DMS79 treated with DMSO at 0.1 percent for 48 hours (cell line): Measurements from ENCODE around the gene POLR1D.
"Not testable (repeated sequence)": the region's sequence is repeated elsewhere in the genome, so short reads cannot be mapped to it uniquely, and the experiment has no call there.

Experiments used
- DNase-seq: peaks from one replicate; lab custom pipeline; 2025; lab: John Stamatoyannopoulos, UW

The POLR1D gene

DNA sequence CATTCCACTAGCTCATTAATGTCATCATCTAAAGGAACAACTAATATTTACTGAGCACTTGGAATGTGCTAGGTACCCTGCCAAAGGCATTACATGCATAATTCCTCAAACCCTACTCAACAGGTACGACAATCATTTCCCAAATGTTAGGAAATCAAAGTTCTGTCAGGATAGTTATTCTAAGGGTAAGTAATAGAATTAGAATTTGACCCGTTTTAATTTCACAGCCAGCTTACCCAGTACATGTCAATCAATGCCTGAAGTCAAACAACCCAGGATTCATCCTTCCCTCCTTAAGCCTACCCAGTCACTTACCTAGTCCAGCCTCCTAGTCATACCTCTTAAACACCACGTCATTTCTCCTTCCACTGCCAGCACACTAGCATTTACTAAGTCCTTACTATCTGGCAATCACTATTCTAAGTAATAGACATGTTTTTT, 3.8 kb upstream of the POLR1D start:
- DNase-seq: no peak

GRCh38 chr13:27619093-27619727, 2.5 kb upstream of the POLR1D start:
- DNase-seq: peak; percentile 32

GRCh38 chr13:27619728-27620376, 1.8 kb upstream of the POLR1D start:
- no peak for DNase-seq

DNA sequence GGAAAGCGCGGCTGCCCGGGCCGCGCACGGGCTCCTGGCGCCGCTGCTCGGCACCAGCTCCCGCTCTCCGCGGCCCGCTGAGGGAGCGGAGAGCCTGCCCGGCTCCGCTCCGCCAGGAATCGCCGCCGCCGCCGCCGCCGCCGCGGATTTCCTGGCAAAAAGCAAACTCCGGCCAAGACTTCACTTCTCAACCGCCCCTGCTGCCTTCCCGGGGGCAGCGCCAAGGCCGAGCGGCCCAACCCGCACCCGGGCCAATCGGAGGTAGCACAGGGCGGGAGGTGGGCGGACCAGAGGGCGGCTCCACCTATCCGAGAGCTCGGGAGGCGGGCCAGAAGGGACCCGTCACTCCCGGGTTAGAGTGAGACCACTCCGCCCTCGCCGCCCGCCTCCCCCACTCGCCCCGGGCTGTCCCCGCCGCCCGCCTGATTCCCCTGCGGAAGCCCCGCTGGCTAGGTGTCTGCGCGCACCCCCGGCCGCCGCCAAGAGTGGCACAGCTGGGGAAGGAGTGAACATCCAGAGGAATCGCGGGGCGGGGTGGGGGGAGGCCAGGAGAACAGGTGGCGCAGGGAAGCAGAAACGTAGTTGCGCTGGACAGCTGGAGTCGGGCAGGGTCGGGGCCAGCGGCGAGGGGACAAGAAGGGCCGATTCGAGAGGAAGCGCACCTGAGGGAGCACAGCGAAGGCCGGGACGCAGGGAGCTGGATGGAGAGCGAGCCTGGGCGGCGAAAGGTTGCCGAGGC, 1.1 kb upstream of the POLR1D start, which contains the start of gene LNX2:
Gene LNX2 (minus strand): TSS at position 153 of the 739 bp plus-strand sequence. CDS start 38,826 bp downstream, outside the sequence.
- DNase-seq: peak; percentile 87

DNA sequence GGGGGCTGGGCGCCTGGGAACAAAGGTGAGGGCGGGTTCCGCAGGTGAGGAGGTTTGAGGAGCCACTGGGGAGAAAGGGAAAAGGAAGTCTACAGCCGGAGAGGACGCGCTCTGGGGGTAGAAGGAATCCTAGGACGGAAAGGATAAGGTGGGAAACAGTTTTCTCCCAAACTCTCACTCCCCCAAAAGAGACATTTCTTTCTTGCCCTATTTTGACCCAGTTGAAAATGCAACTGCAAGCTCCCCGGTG, 651 bp upstream of the POLR1D start:
- no peak for DNase-seq

DNA sequence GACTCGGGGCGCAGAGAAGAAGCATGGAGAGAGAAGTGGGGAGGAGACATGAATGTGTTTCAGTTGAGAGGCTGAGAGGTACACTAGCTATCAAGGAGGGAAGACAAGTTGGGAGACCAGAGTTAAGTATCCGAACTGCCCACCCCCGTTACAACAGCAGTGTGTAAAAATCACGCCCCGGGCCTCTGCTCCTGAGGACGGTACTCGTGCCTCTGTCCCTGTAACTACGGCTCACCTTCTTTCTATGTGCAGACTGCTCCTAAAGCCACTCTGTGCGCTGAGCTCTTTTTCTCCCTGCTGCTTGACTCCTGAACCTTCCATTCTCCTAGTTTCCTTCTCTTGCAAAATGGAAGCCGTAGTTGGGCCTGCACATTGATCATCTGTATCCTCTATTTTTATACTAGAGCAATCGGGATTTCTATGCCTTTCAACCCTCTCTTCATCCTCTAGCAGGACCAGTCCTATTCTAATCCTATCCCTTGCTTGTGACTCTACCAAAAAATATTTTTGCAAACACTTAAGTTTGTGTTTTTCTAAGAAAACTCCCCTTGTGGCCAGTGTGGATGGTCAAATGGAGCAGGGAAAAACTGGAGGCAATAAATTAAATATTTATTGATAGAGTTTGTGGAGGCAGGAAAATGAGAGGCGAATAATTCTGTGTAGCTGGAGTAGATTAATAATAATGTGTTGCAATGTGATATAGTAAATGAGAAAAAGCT, 569 bp downstream of the POLR1D start:
- DNase-seq: no peak

GRCh38 chr13:27622881-27623280, 1.2 kb downstream of the POLR1D start:
- DNase-seq: no peak

- DNase-seq: no peak
Observed at GRCh38 chr13:27624071-27624470, 2.4 kb downstream of the POLR1D start.

DNA sequence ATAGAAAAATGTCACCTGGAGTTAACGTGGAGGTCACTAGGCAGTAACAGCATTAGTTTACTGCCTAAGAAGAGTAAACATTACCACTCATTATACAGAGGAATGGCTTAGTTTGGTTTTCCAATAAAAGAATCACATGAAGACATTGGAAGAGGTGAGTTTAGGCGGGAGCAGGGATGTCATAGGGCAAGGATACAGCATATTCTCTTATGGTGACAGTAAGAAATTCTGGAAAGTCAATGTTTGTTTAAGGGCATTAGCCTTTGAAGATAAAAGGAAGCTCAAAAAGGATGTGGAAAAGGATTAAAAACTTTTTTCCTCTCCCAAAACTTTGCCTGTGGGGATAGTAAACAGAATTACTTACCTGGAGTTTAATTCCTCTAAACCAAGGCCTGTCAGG, 4.1 kb downstream of the POLR1D start:
- DNase-seq: no peak

GRCh38 chr13:27627380-27627779, 5.7 kb downstream of the POLR1D start:
- peak; percentile 4 for DNase-seq

GRCh38 chr13:27628081-27628480, 6.4 kb downstream of the POLR1D start:
- no peak for DNase-seq

- DNase-seq: not testable (repeated sequence)
Observed at GRCh38 chr13:27628766-27629165, 7.1 kb downstream of the POLR1D start.

GRCh38 chr13:27631156-27631555, 9.5 kb downstream of the POLR1D start:
- DNase-seq: no peak

DNA sequence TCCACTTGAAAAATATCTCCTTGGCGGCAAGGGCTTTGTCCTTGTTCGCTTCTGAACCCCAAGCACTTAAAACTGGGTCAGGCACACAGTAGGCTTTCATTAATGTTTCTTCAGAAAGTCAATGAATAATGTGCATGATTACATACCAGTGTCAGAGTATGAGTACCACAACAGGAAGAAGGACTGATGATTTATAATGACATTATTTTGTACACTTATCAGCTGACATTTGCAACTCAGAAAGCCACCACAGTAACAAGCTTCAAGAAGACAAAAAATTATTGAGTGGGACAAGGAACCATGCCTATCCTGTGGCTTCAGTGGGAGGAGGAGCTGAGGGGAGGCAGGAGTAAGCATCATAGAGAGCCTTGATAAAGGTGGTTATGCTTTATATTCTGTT, 10.0 kb downstream of the POLR1D start:
- DNase-seq: no peak

DNA sequence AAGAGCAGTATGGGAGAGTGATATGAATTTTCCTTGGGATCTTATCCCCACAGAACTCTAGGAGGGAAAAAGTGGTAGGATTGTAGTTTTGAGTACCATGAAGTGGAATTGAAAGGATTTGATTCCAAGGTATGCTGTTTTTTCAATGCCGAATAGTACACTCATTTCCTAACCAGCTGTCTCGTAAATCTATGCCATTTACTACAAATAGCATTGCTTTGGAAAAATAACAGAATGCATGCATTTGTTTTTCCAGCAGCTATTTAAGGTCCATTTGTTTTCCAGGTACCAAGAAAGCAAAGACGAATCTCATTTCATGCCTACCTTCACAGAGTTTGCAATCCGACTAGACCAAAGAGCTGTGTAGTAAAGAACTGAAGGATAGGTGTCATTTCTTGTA, 10.5 kb downstream of the POLR1D start:
- DNase-seq: no peak

DNA sequence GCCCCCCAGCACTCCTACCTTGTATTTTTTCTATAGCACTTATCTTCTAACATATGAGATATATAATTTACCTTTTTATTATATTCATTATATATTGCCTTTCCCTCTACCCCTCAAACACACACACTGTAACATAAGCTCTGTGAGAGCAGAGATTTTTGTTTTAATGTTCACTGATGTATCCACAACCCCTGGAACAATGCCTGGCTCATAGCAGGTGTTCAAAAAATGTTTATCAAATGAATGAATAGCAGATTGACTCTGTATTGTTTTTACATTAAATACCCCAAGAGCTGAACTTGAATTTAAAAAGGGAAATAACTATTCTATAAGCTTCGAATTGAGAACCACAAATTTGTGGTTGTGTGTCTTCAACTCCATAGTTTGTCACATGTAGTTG, 11.0 kb downstream of the POLR1D start:
- DNase-seq: no peak

DNA sequence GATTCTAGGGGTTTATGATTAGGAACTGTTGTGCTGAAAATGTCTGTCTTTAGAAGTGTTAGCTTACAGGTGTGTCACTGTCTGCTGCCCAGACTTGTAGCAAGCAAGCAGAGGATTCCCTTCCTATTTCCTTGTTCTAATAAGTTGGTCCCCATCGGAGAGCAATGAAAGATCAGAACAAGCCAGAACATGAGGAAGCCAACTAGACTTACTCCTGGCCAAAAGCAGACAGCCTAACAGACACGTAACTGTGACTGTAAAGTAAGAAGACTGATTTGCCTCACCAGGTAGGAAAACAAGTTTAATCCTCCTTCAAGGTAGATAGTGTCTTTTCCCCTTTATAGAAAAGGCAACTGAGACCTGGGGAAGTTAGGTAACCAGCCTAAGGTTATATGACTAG, 12.5 kb downstream of the POLR1D start:
- no peak for DNase-seq

- no peak for DNase-seq
Observed at GRCh38 chr13:27634791-27635190, 13.1 kb downstream of the POLR1D start.

GRCh38 chr13:27635266-27635665, 13.6 kb downstream of the POLR1D start:
- no peak for DNase-seq

GRCh38 chr13:27636589-27637288, 15.0 kb downstream of the POLR1D start:
- DNase-seq: no peak

DNA sequence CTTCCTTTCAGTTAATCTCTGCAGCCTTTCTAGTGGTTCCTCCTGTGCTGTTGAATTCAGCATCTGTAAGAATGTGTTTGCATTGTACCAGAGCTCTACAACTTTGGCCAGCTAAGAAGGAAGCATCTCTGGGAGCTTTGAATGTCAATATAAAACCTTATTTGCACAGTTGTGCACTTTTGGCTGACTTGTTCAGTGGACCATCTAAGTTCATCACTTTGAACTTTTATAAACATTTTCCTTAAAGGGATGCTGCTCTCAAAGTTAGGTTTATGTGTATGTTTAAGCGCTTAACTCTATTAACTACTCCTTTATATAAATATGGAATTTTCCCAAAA, 15.6 kb downstream of the POLR1D start:
- no peak for DNase-seq

GRCh38 chr13:27638001-27638400, 16.3 kb downstream of the POLR1D start:
- no peak for DNase-seq
